Stimulated activated CD4-positive, alpha-beta T cell treated with anti-CD3 and anti-CD28 coated beads, TNF-alpha, amount 100 ng/mL, for 1 hour (primary cell): ENCODE data around the gene OSBPL10.
"Not testable (repeated sequence)": the region's sequence is repeated elsewhere in the genome, so short reads cannot be mapped to it uniquely, and the experiment has no call there.

ENCODE experiments used
- DNase-seq, 3 donors: peaks; one replicate each; pipeline ENCODE4 v3.0.0-alpha.2; 2020; ENCODE audit warnings: low read depth in 3 of 3, low spot score in 1 of 3

Gene OSBPL10

GRCh38 chr3:31819441-31819840 lies 161.6 kb downstream of the OSBPL10 start:
- DNase-seq = no peak

DNA sequence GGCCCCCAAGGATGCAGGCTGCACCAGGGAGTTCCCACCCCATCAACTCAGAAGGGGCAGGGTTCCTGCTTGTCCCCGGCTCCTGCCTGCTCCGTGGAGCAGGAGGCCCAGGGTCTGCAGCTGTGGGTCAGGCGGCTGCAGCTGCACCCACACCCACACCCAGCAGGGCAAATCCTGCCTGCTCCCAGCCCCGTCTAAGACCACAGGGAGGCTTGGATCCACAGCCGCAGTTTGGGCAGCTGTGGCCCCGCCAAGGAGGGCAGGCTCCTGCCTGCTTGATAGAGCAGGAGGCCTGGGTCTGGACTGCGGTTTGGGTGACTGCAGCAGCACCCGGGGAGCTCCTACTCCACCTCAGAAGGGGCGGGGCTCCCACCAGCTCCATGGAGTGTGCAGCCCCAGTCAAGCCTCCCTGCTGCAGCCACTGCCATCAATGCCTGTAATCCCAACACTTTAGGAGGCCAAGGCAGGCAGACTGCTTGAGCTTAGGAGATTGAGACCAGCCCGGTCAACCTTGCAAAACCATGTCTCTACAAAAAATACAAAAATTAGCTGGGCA lies 163.6 kb downstream of the OSBPL10 start:
- no peak for DNase-seq

DNA sequence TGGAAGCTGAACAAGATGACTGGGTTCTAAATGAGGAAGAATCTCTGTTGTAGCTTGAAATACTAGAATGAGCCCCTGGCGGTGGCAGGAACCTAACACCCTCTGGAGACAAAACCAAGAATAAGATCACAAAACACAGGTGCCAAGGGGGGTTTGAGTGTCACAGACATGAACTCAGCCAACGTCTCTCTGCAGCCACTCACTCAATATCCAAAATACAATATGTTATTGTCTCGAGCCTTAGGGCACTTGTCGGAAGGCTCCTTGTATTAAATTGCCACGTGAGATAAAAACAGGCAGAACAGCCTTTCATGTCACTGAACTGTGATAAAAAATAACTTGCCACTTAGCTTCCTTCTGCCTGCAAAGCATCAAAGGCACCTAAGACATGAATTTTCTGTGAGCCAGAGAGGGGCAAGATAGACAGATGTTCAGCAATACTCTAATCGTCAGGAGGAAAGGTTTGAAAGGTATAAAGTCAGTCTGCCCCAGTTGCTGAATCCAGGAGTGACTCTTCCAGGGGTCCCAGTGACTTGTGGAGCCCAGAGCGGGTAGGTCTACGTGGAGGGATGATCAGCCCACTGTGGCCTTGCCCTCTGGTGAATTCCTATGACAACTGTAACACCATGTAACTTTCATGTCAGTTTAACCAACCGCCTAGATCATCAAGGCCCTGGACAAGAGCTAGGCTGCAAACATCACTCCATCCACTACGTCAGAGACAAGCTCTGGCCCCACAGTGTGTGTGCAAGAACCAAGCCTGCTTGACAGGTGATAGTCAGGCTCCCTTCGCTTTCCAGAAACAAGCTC lies 165.2 kb downstream of the OSBPL10 start:
- DNase-seq = no peak

- no peak for DNase-seq
Measured at GRCh38 chr3:31815006-31815405, 166.1 kb downstream of the OSBPL10 start.

DNA sequence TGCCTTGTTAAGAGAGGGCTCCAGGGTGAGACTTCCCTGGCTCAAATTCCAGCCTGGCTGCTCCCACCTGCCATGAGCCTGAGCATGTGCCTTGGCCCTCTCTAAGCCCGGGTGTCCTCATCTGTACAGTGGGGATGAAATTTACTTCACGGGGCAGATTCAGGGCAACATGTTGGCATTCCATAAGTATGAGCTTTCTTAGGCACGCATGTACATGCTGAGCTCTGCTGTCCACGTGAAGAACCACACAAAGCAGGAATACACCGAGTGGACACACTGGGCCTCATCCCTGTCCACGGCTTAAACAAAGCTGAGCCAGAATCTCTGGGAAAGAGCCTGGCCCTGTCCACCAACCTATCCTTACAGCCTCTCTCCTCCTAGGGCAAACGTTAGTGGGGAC lies 167.4 kb downstream of the OSBPL10 start:
- DNase-seq = no peak

DNA sequence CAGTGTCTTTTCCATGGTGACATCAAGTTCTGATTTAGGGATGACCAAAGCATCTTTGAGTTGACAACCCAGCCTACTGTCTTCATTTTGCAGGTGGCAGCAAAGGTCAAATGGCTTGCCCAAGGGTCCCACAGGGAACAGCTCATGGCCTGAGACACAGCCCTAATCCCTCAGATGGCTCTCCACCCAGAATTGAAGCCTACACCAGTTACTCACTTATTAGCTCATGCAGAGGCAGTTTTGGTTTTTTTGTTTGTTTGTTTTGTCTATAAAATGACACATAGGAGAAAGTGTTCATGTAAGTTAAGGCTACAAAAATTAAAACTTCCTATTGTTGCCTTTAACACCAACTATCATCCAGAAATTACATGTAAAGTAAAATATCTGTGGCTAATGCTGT lies 167.9 kb downstream of the OSBPL10 start:
- DNase-seq = no peak

DNA sequence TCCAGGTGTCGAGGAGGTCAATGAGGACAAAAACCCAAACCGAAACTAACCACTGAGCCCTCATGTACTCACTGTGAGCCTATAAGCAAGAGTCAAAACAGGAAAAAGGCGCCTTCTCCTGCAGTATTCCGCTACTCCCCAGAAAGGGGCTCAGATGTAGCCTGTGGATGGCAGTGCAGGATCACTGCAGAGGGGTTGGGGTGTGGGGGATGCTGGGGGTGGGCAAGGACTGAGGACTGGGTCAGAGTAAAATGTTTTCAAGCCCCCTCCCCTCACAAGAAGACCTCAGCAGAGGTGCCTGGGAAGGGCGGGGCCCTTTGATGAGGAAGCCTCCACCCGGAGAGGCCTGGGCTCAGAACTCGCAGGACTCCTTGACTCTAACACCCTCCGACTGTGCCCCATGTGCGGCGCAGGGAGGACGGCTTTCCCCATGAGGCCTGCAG lies 170.1 kb downstream of the OSBPL10 start:
- DNase-seq = no peak

- no peak for DNase-seq
Measured at GRCh38 chr3:31808143-31808720, 172.8 kb downstream of the OSBPL10 start.

- no peak for DNase-seq
Measured at GRCh38 chr3:31804251-31805051, 176.6 kb downstream of the OSBPL10 start.

DNA sequence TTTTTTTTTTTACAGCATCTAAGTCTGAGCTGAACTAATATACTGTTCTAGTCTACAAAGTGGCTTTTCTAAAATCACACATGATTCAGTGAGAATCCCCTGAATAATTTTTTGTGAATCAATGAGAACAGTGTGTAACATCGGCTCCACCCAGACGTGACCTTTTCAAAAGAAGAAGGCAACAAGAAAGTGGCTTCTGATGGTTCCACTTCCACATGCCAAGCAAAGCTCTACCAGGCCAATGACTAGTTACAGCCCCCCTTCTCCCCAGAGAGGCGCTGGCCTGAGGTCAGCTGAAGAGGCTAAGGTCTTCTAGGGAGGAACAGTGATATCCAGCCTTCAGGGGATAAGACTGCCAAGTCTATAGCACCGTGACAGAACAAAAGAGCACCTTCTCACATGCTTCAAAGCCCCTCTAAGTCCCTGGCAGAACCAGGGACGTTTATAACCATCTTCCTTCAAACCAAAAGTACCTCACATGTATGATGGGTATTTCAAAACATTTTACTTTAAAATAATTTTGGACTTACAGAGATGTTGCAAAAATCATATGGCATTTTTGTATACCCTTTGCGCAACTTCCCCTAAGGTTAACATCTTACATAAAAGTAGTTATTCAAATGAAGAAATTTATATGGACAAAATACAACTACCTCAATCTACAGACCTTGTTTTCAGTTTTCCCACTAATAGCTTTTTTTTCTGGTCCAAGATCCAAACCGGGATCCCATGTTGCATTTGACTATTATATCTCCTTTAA lies 177.9 kb downstream of the OSBPL10 start:
- DNase-seq = no peak

- DNase-seq = no peak
Measured at GRCh38 chr3:31800436-31800835, 180.6 kb downstream of the OSBPL10 start.

GRCh38 chr3:31798840-31799239 lies 182.2 kb downstream of the OSBPL10 start:
- no peak for DNase-seq

GRCh38 chr3:31793821-31794220 lies 187.2 kb downstream of the OSBPL10 start:
- DNase-seq = no peak

DNA sequence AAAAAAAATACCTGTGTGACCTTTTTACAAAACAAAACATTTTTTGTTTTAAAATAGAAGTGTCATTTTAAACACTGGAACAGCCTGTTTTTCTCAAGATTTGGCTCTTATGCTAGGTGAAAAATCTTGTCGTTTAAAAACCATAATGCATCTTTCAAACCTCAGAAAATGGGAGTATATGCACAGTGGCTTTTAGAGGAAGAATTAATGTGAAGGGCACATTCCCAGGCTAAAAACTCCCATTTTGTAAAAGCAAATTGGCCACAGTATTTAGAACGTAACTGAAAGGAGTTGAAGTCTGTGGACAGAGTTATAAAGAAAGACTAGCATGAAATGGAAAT lies 190.0 kb downstream of the OSBPL10 start:
- no peak for DNase-seq

DNA sequence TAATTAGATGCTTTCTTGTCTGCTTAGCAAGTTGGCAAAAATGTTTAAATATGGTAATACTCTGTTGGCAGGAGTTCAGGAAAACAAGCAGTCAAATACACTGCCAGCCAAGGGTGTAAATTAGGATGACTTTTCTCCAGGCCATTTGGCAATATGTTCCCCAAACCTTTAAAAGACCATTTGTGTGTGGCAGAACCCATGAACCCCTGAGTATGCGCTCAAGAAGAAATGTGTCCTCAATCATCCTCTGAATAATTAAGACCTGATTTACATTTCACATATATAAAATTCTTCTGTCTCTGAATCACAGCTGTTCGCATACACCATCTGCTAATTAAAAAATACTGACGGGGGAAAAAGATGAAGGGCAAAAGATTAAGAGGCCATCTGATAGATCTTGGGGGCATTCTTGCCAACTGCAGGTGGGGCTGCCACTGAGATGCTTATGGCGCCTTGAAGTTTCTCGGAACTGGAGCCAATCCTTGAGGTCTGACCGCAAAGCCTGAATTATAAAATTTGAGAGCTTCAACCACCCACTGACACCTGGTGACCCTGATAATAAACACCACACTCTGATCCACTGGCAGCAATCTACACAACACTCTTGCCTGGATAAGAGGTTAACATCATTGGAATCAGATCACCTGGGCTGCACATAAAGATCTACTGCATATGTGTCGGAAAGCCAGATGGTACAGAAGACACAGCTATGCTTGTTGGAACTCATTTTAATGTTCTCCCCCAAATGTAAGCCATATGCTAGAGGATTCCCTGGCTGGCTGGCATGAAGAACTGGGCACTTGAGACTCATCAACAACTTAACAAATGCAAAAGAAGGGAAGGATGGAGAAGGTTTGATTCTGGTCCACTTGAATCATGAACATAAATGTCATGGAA lies 190.6 kb downstream of the OSBPL10 start:
- DNase-seq = no peak

- DNase-seq = no peak
Measured at GRCh38 chr3:31789429-31789828, 191.6 kb downstream of the OSBPL10 start.

- no peak for DNase-seq
Measured at GRCh38 chr3:31785734-31786133, 195.3 kb downstream of the OSBPL10 start.

- no peak for DNase-seq
Measured at GRCh38 chr3:31785286-31785685, 195.8 kb downstream of the OSBPL10 start.

DNA sequence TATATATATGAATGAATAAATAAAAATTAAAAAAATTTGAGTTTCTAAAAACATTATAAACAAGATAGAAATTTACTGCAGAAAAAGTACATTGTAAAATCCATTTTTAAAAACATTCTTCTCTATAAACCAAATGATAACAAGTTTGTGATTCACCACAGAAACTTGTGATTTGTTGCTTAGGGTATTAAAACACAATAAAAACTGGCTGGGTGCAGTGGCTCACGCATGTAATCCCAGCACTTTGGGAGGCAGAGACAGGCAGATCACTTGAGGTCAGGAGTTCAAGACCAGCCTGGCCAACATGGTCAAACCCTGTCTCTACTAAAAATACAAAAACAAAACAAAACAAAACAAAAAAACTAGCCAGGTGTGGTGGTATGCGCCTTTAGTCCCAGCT lies 197.2 kb downstream of the OSBPL10 start:
- not testable (repeated sequence) for DNase-seq

GRCh38 chr3:31782306-31782705 lies 198.8 kb downstream of the OSBPL10 start:
- not testable (repeated sequence) for DNase-seq
